Head of caudate nucleus (tissue), 42 donors: ENCODE measurements around the gene LGI4.

Experiments
- DNase-seq, 42 donors: peaks; one replicate each; pipeline versions ENCODE4 v3.0.0 to v3.0.0-alpha.2; 2020 to 2021; ENCODE audit warnings: mixed read lengths in 7 of 42
- intact Hi-C: fragments of 100-400 bp; cut with DNase I; formaldehyde crosslinking; loops from one replicate; pipeline ENCODE4 v1.15.0; 2022

LGI4 gene

GRCh38 chr19:35134601-35135242, at the start of gene LGI4:
Gene LGI4 (minus strand): TSS chr19:35135059. CDS start chr19:35134680, 379 bp downstream.
- DNase-seq: peak in 3 of 42 donors; percentile 23 to 43 (median 25)
- intact Hi-C loops: loop anchor here (5.0 kb wide), 1 partner anchor 67 kb away; no protein-coding TSS in a partner anchor

GRCh38 chr19:35184267-35184666, 49.4 kb upstream of the LGI4 start:
- no peak for DNase-seq
- intact Hi-C loops: no loop called here

GRCh38 chr19:35181387-35181786, 46.5 kb upstream of the LGI4 start:
- no peak for DNase-seq
- intact Hi-C loops: no loop called here

- DNase-seq: no peak
- intact Hi-C loops: no loop called here
Measured at GRCh38 chr19:35179830-35180229, 45.0 kb upstream of the LGI4 start.

GRCh38 chr19:35178701-35179100, 43.8 kb upstream of the LGI4 start:
- intact Hi-C loops: no loop called here
- no peak for DNase-seq

GRCh38 chr19:35177377-35178274, 42.8 kb upstream of the LGI4 start:
- intact Hi-C loops: no loop called here
- no peak for DNase-seq

GRCh38 chr19:35176181-35176570, 41.3 kb upstream of the LGI4 start:
- no peak for DNase-seq
- intact Hi-C loops: no loop called here

GRCh38 chr19:35174226-35174625, 39.4 kb upstream of the LGI4 start:
- intact Hi-C loops: no loop called here
- no peak for DNase-seq

GRCh38 chr19:35171730-35172129, 36.9 kb upstream of the LGI4 start:
- DNase-seq: no peak
- intact Hi-C loops: no loop called here

GRCh38 chr19:35170359-35171061, 35.7 kb upstream of the LGI4 start:
- intact Hi-C loops: no loop called here
- peak in 1 of 42 donors; percentile 52 for DNase-seq

- DNase-seq: no peak
- intact Hi-C loops: no loop called here
Measured at GRCh38 chr19:35169221-35169995, 34.5 kb upstream of the LGI4 start.

GRCh38 chr19:35168196-35168595, 33.3 kb upstream of the LGI4 start:
- DNase-seq: no peak
- intact Hi-C loops: no loop called here

GRCh38 chr19:35167251-35168119, 32.6 kb upstream of the LGI4 start:
- intact Hi-C loops: no loop called here
- no peak for DNase-seq

- no peak for DNase-seq
- intact Hi-C loops: no loop called here
Measured at GRCh38 chr19:35166100-35167063, 31.5 kb upstream of the LGI4 start.

GRCh38 chr19:35165200-35166058, 30.6 kb upstream of the LGI4 start:
- DNase-seq: no peak
- intact Hi-C loops: no loop called here

- intact Hi-C loops: no loop called here
Measured at GRCh38 chr19:35164418-35164817, 29.6 kb upstream of the LGI4 start.

More at GRCh38 chr19:35164418-35164817, 29.6 kb upstream of the LGI4 start:
- no peak for DNase-seq
